Parathyroid adenoma (tissue), 2 donors: ENCODE measurements around the gene KRT15.

Experiments used
- H2AFZ ChIP-seq: fragments of 300-600 bp; sonication (generic); one replicate; pipeline ENCODE4 v1.7.0; 2017; ENCODE audit warnings: antibody characterized with exemption, mild to moderate bottlenecking
- H3K27ac ChIP-seq: fragments of 300-600 bp; sonication (generic); one replicate; pipeline ENCODE4 v1.7.0; 2017
- H3K27me3 ChIP-seq: fragments of 300-600 bp; sonication (generic); one replicate; pipeline ENCODE4 v1.7.0; 2017; ENCODE audit warnings: low read length; ENCODE audit not compliant: control insufficient read depth, insufficient read depth
- H3K36me3 ChIP-seq: fragments of 300-600 bp; sonication (generic); one replicate; pipeline ENCODE4 v1.7.0; 2017; ENCODE audit warnings: low read length; ENCODE audit not compliant: control insufficient read depth, insufficient read depth
- H3K4me1 ChIP-seq: fragments of 300-600 bp; sonication (generic); one replicate; pipeline ENCODE4 v1.7.0; 2017; ENCODE audit warnings: control low read depth
- H3K4me2 ChIP-seq: fragments of 300-600 bp; sonication (generic); one replicate; pipeline ENCODE4 v1.7.0; 2017; ENCODE audit warnings: low read length
- H3K4me3 ChIP-seq: fragments of 300-600 bp; sonication (generic); one replicate; pipeline ENCODE4 v1.7.0; 2017; ENCODE audit warnings: low read depth, low read length
- H3K79me2 ChIP-seq: fragments of 300-600 bp; sonication (generic); one replicate; pipeline ENCODE4 v1.7.0; 2017; ENCODE audit warnings: control low read depth
- H3K9ac ChIP-seq: fragments of 300-600 bp; sonication (generic); one replicate; pipeline ENCODE4 v1.7.0; 2017; ENCODE audit warnings: mild to moderate bottlenecking
- H3K9me3 ChIP-seq: fragments of 300-600 bp; sonication (generic); one replicate; pipeline ENCODE4 v1.7.0; 2017; ENCODE audit warnings: low read length; ENCODE audit not compliant: control insufficient read depth
- CTCF ChIP-seq: fragments of 300-600 bp; sonication (generic); IDR thresholded peaks from one replicate; pipeline ENCODE4 v1.7.0; 2017; ENCODE audit warnings: antibody characterized with exemption, mild to moderate bottlenecking
- donor health status: primary hyperparathyroidism.

KRT15 gene

GRCh38 chr17:41505007-41505808 is 13.5 kb downstream of the KRT15 start, which contains the start of gene KRT13:
Gene KRT13, minus strand, starts transcription at chr17:41505612. Its CDS starts 62 bp downstream, at chr17:41505550.
- Histone ChIP-seq H3K36me3 (no peaks in the 10 kb centered on the region), H3K9me3 (no peaks in the 10 kb centered on the region), H3K4me3 (no peak within 1 kb of the TSS), H3K27me3 (no peaks in the 10 kb centered on the region), H3K9ac (no peak within 1 kb of the TSS), H3K4me1 (no peaks in the 10 kb centered on the region), H3K4me2 (no peak within 1 kb of the TSS), H3K27ac (no peak within 1 kb of the TSS), H3K79me2 (no peaks in the 10 kb centered on the region), H2AFZ (no peak within 1 kb of the TSS)
- no peak for TF ChIP-seq CTCF

- no peak overlapping the region for H3K4me3 ChIP-seq
- H3K9ac ChIP-seq = no peak overlapping the region
- no peak for TF ChIP-seq CTCF
- no peaks in the 10 kb centered on the region for H3K79me2 ChIP-seq
- no peak overlapping the region for H3K4me2 ChIP-seq
- H3K27ac ChIP-seq = no peak overlapping the region
- H3K9me3 ChIP-seq = no peaks in the 10 kb centered on the region
- H3K36me3 ChIP-seq = no peaks in the 10 kb centered on the region
- no peak overlapping the region for H2AFZ ChIP-seq
- no peaks in the 10 kb centered on the region for H3K27me3 ChIP-seq
- H3K4me1 ChIP-seq = no peaks in the 10 kb centered on the region
Observed at GRCh38 chr17:41504246-41504977, 14.3 kb downstream of the KRT15 start.

- Histone ChIP-seq H3K27me3 (no peaks in the 10 kb centered on the region), H3K36me3 (no peaks in the 10 kb centered on the region), H3K4me3 (no peak overlapping the region), H3K79me2 (no peaks in the 10 kb centered on the region), H3K9ac (no peak overlapping the region), H3K4me2 (no peak overlapping the region), H3K9me3 (no peaks in the 10 kb centered on the region), H3K4me1 (no peaks in the 10 kb centered on the region), H3K27ac (no peak overlapping the region), H2AFZ (no peak overlapping the region)
- no peak for TF ChIP-seq CTCF
Observed at GRCh38 chr17:41503202-41503601, 15.5 kb downstream of the KRT15 start.

GRCh38 chr17:41500131-41500911 is 18.4 kb downstream of the KRT15 start:
- Histone ChIP-seq H3K4me3 (no peak overlapping the region), H3K9ac (no peak overlapping the region), H3K79me2 (no peaks in the 10 kb centered on the region), H2AFZ (no peak overlapping the region), H3K9me3 (no peaks in the 10 kb centered on the region), H3K27ac (no peak overlapping the region), H3K4me1 (no peaks in the 10 kb centered on the region), H3K4me2 (no peak overlapping the region), H3K27me3 (no peaks in the 10 kb centered on the region), H3K36me3 (no peaks in the 10 kb centered on the region)
- no peak for TF ChIP-seq CTCF
